ENCODE results near the gene GRAP.
"Not testable (repeated sequence)": the region's sequence is repeated elsewhere in the genome, so short reads cannot be mapped to it uniquely, and the experiment has no call there.

The GRAP gene

GRCh38 chr17:19046782-19047375, at the start of gene GRAP:
Gene GRAP, minus strand, starts transcription at chr17:19046957. Its CDS starts 31 bp downstream, at chr17:19046926.
- not testable (repeated sequence) for H3K4me3 ChIP-seq (ENCODE audit: low read depth, low read length); DNase-seq (ENCODE audit: low read depth)

GRCh38 chr17:19093684-19094438, 47.1 kb upstream of the GRAP start:
- H3K4me3 ChIP-seq (ENCODE audit: low read depth, low read length); DNase-seq (ENCODE audit: low read depth): not testable (repeated sequence)

- DNase-seq (ENCODE audit: low read depth); H3K4me3 ChIP-seq (ENCODE audit: low read depth, low read length): not testable (repeated sequence)
Measured at GRCh38 chr17:19092737-19093683, 46.3 kb upstream of the GRAP start.

- DNase-seq (ENCODE audit: low read depth) = not testable (repeated sequence)
Measured at GRCh38 chr17:19090058-19090772, 43.5 kb upstream of the GRAP start.

GRCh38 chr17:19088804-19089685, 42.3 kb upstream of the GRAP start:
- H3K4me3 ChIP-seq (ENCODE audit: low read depth, low read length); DNase-seq (ENCODE audit: low read depth): not testable (repeated sequence)

More at GRCh38 chr17:19090058-19090772, 43.5 kb upstream of the GRAP start:
- not testable (repeated sequence) for H3K4me3 ChIP-seq (ENCODE audit: low read depth, low read length)

- not testable (repeated sequence) for DNase-seq (ENCODE audit: low read depth)
Measured at GRCh38 chr17:19077386-19077785, 30.6 kb upstream of the GRAP start.

GRCh38 chr17:19076398-19077192, 29.8 kb upstream of the GRAP start:
- H3K4me3 ChIP-seq (ENCODE audit: low read depth, low read length); DNase-seq (ENCODE audit: low read depth): not testable (repeated sequence)

More at GRCh38 chr17:19077386-19077785, 30.6 kb upstream of the GRAP start:
- not testable (repeated sequence) for H3K4me3 ChIP-seq (ENCODE audit: low read depth, low read length)

- not testable (repeated sequence) for DNase-seq (ENCODE audit: low read depth); H3K4me3 ChIP-seq (ENCODE audit: low read depth, low read length)
Measured at GRCh38 chr17:19070318-19071168, 23.8 kb upstream of the GRAP start.

- not testable (repeated sequence) for DNase-seq (ENCODE audit: low read depth); H3K4me3 ChIP-seq (ENCODE audit: low read depth, low read length)
Measured at GRCh38 chr17:19064378-19064777, 17.6 kb upstream of the GRAP start.

GRCh38 chr17:19063326-19063956, 16.7 kb upstream of the GRAP start:
- DNase-seq (ENCODE audit: low read depth); H3K4me3 ChIP-seq (ENCODE audit: low read depth, low read length): not testable (repeated sequence)
- peak; percentile 32 for TF ChIP-seq POLR2A (IDR thresholded peaks at IDR 0.05; ENCODE audit: extremely low read depth, insufficient read length)

GRCh38 chr17:19062718-19063325, 16.1 kb upstream of the GRAP start:
- DNase-seq (ENCODE audit: low read depth); H3K4me3 ChIP-seq (ENCODE audit: low read depth, low read length): not testable (repeated sequence)

- not testable (repeated sequence) for H3K4me3 ChIP-seq (ENCODE audit: low read depth, low read length); DNase-seq (ENCODE audit: low read depth)
Measured at GRCh38 chr17:19062009-19062717, 15.4 kb upstream of the GRAP start.

GRCh38 chr17:19055447-19055846, 8.7 kb upstream of the GRAP start:
- H3K4me3 ChIP-seq (ENCODE audit: low read depth, low read length); DNase-seq (ENCODE audit: low read depth): not testable (repeated sequence)

- H3K4me3 ChIP-seq (ENCODE audit: low read depth, low read length); DNase-seq (ENCODE audit: low read depth): not testable (repeated sequence)
Measured at GRCh38 chr17:19048826-19049225, 2.1 kb upstream of the GRAP start.

- H3K4me3 ChIP-seq (ENCODE audit: low read depth, low read length); DNase-seq (ENCODE audit: low read depth): not testable (repeated sequence)
Measured at GRCh38 chr17:19047510-19047909, 753 bp upstream of the GRAP start.
